CD4-positive, alpha-beta T cell treated with Interleukin-2 at 100 ng/mL for 4 hours (primary cell): Measurements from ENCODE around the gene WDR20.

Source experiments
- DNase-seq: peaks from one replicate; pipeline ENCODE4 v3.0.0-alpha.2; 2020; ENCODE audit warnings: low spot score

WDR20 gene

GRCh38 chr14:102197317-102197853 lies 57.7 kb downstream of the WDR20 start:
- no peak for DNase-seq

- DNase-seq, result peak; percentile 10
These were observed 61.1 kb downstream of the WDR20 start for GRCh38 chr14:102200690-102201352.

- no peak for DNase-seq
These were observed 61.6 kb downstream of the WDR20 start for GRCh38 chr14:102201353-102201738.

GRCh38 chr14:102201776-102202175 lies 62.1 kb downstream of the WDR20 start:
- DNase-seq, result no peak

GRCh38 chr14:102202944-102203343 lies 63.2 kb downstream of the WDR20 start:
- no peak for DNase-seq

GRCh38 chr14:102203382-102203781 lies 63.7 kb downstream of the WDR20 start:
- no peak for DNase-seq

- DNase-seq, result no peak
These were observed 65.9 kb downstream of the WDR20 start for GRCh38 chr14:102205560-102205959.

- no peak for DNase-seq
These were observed 67.2 kb downstream of the WDR20 start for GRCh38 chr14:102206918-102207317.

- DNase-seq, result no peak
These were observed 68.2 kb downstream of the WDR20 start for GRCh38 chr14:102207831-102208365.

GRCh38 chr14:102208741-102209140 lies 69.0 kb downstream of the WDR20 start:
- no peak for DNase-seq

GRCh38 chr14:102209224-102209966 lies 69.7 kb downstream of the WDR20 start:
- no peak for DNase-seq

GRCh38 chr14:102210421-102211042 lies 70.8 kb downstream of the WDR20 start:
- no peak for DNase-seq

GRCh38 chr14:102211240-102211639 lies 71.5 kb downstream of the WDR20 start:
- DNase-seq, result no peak

GRCh38 chr14:102212356-102212755 lies 72.7 kb downstream of the WDR20 start:
- DNase-seq, result no peak

GRCh38 chr14:102212845-102213244 lies 73.1 kb downstream of the WDR20 start:
- DNase-seq, result no peak

GRCh38 chr14:102213470-102213869 lies 73.8 kb downstream of the WDR20 start:
- DNase-seq, result no peak

GRCh38 chr14:102213984-102214658 lies 74.4 kb downstream of the WDR20 start:
- DNase-seq, result no peak

GRCh38 chr14:102215071-102215470 lies 75.4 kb downstream of the WDR20 start:
- no peak for DNase-seq

- DNase-seq, result no peak
These were observed 76.0 kb downstream of the WDR20 start for GRCh38 chr14:102215576-102216250.

- DNase-seq, result no peak
These were observed 77.7 kb downstream of the WDR20 start for GRCh38 chr14:102217399-102217798.

- DNase-seq, result no peak
These were observed 78.3 kb downstream of the WDR20 start for GRCh38 chr14:102217987-102218421.
